Measurements from ENCODE around the gene PRRT4.

DNA sequence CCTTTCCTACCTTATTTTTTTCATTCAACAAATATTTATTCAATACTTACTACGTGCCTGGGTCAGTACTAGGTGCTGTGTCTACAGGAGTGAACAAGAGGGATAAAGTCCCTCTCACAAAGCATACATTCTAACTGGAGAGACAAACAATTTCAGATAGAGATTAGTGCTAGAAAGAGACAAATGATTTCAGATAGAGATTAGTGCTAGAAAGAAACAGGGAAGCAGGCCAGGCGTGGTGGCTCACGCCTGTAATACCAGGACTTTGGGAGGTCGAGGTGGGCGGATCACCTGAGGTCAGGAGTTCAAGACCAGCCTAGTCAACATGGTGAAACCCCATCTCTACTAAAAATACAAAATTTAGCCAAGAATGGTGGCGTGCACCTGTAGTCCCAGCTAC lies 52.4 kb downstream of the PRRT4 start:
- TF ChIP-seq ZNF274 (IDR thresholded peaks at IDR 0.05; ENCODE audit: low read depth, low read length): no peak
- TF ChIP-seq YY1 (IDR thresholded peaks at IDR 0.05; ENCODE audit: insufficient read depth, insufficient read length): no peak
- TF ChIP-seq SUZ12 (IDR thresholded peaks at IDR 0.05; ENCODE audit: extremely low read depth, insufficient read depth, insufficient read length): no peak

Data from NT2/D1 (cell line).